Immature natural killer cell (primary cell): Measurements from ENCODE around the gene GOLGB1. TPM values are rescaled to one million over a fixed set of nuclear protein-coding genes. Genes with fewer than 3 reads are reported as not detected.
A peak's percentile ranks its signal among the peaks of the same experiment; 100 is the strongest.

Source experiments
- DNase-seq, 3 donors: peaks; one replicate each; pipeline ENCODE4 v3.0.0; 2022; ENCODE audit warnings: mixed read lengths in 1 of 3
- H3K27ac Mint-ChIP-seq, 6 donors: one replicate each; pipeline ENCODE4 v1.8.0; 2020; ENCODE audit warnings: mixed read lengths in 6 of 6, mild to moderate bottlenecking in 5 of 6, inconsistent platforms in 4 of 6, moderate library complexity in 3 of 6
- H3K27me3 Mint-ChIP-seq, 3 donors: one replicate each; pipeline ENCODE4 v1.8.0; 2020 to 2021; ENCODE audit warnings: low read depth in 3 of 3, mild to moderate bottlenecking in 3 of 3, mixed read lengths in 3 of 3, moderate library complexity in 3 of 3, inconsistent platforms in 1 of 3
- H3K36me3 Mint-ChIP-seq, 3 donors: one replicate each; pipeline ENCODE4 v1.8.0; 2020; ENCODE audit warnings: mixed read lengths in 3 of 3, inconsistent platforms in 2 of 3, mild to moderate bottlenecking in 2 of 3
- H3K4me1 Mint-ChIP-seq, 2 donors: one replicate each; pipeline ENCODE4 v1.8.0; 2020; ENCODE audit warnings: inconsistent platforms in 2 of 2, mild to moderate bottlenecking in 2 of 2, mixed read lengths in 2 of 2, moderate library complexity in 1 of 2
- H3K4me3 Mint-ChIP-seq, 5 donors: one replicate each; pipeline ENCODE4 v1.8.0; 2020; ENCODE audit warnings: mild to moderate bottlenecking in 5 of 5, mixed read lengths in 5 of 5, inconsistent platforms in 3 of 5, moderate library complexity in 3 of 5
- H3K9me3 Mint-ChIP-seq, 6 donors: one replicate each; pipeline ENCODE4 v1.8.0; 2020; ENCODE audit warnings: mild to moderate bottlenecking in 6 of 6, mixed read lengths in 6 of 6, inconsistent platforms in 4 of 6, moderate library complexity in 3 of 6
- polyA plus RNA-seq, 3 donors: library from polyadenylated mRNA; unstranded; fragments of 300-500 nt; fragmentation: Illumina TruSeq; gene quantifications; one replicate each; pipeline ENCODE4 v1.2.3, GENCODE V29; 2021

The GOLGB1 gene
- polyA plus RNA-seq, 3 donors from 2014 or later: 1.6 to 12.0 (median 2.5) TPM

GRCh38 chr3:121723485-121723884 is 26.1 kb downstream of the GOLGB1 start:
- Mint-ChIP-seq H3K36me3 (peaks cover 46 to 64% (median 53%) of the 10 kb centered on the region in 3 donors), H3K27ac (no peak overlapping the region), H3K9me3 (no peaks in the 10 kb centered on the region), H3K27me3 (no peaks in the 10 kb centered on the region), H3K4me3 (no peak overlapping the region), H3K4me1 (peaks cover 2 to 19% of the 10 kb centered on the region in 2 donors)
- no peak for DNase-seq

DNA sequence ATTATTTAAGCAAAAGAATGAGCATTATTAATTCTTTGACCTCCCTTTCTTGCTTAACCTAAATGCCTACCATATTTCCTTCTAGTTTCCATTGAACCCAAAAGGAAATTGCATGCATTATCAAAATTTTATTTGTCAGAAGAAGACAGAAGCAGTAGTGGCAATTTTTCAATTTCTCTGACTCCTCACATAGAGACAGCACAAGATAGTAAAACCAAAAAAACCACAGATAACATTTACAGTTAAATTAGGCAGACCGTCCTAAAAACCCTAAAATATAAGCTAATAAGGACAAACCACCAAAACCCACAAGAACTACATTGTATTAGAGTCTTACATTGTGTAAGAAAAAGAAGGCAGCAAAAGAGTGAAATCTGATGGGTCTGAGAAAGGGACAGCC is 27.1 kb downstream of the GOLGB1 start:
- no peaks in the 10 kb centered on the region for H3K27me3 Mint-ChIP-seq
- no peak for DNase-seq
- H3K4me1 Mint-ChIP-seq: peaks cover 3 to 19% of the 10 kb centered on the region in 2 donors
- no peaks in the 10 kb centered on the region for H3K9me3 Mint-ChIP-seq
- H3K27ac Mint-ChIP-seq: no peak overlapping the region
- H3K4me3 Mint-ChIP-seq: no peak overlapping the region
- H3K36me3 Mint-ChIP-seq: peaks cover 49 to 64% (median 52%) of the 10 kb centered on the region in 3 donors

GRCh38 chr3:121720163-121720562 is 29.4 kb downstream of the GOLGB1 start:
- peak overlapping the region in 2 of 6 donors; percentile 32 to 34 for H3K27ac Mint-ChIP-seq
- H3K4me3 Mint-ChIP-seq: no peak overlapping the region
- H3K9me3 Mint-ChIP-seq: no peaks in the 10 kb centered on the region
- peaks cover 47 to 68% (median 55%) of the 10 kb centered on the region in 3 donors for H3K36me3 Mint-ChIP-seq
- DNase-seq: no peak
- peaks cover 5 to 19% of the 10 kb centered on the region in 2 donors for H3K4me1 Mint-ChIP-seq
- no peaks in the 10 kb centered on the region for H3K27me3 Mint-ChIP-seq

DNA sequence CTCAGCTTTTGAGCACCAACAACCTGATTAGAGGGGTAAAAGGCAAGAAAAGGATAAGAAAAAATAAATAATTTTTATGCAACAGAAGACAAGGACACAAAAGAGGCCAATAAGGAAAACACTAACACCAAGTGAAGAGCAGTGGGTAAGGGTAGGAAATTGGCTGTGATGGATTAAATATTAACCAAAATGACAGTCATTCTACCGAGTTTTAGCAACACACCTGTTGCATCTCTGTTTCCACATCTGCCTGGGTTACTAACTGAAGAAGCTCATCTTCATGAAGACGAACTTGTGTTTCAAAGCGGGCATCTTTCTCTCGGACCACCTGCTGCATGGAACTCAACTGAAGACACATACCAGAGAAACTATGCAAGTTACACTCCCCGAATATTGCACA is 30.1 kb downstream of the GOLGB1 start:
- no peaks in the 10 kb centered on the region for H3K27me3 Mint-ChIP-seq
- no peak overlapping the region for H3K4me3 Mint-ChIP-seq
- H3K9me3 Mint-ChIP-seq: no peaks in the 10 kb centered on the region
- H3K4me1 Mint-ChIP-seq: peaks cover 5 to 18% of the 10 kb centered on the region in 2 donors
- DNase-seq: no peak
- H3K36me3 Mint-ChIP-seq: peaks cover 45 to 66% (median 52%) of the 10 kb centered on the region in 3 donors
- no peak overlapping the region for H3K27ac Mint-ChIP-seq

- Mint-ChIP-seq H3K4me1 (peaks cover 2 to 7% of the 10 kb centered on the region in 2 donors), H3K9me3 (no peaks in the 10 kb centered on the region), H3K27me3 (no peaks in the 10 kb centered on the region), H3K27ac (peak overlapping the region in 3 of 6 donors; percentile 0 to 42 (median 29)), H3K4me3 (no peak overlapping the region), H3K36me3 (peaks cover 41 to 63% (median 48%) of the 10 kb centered on the region in 3 donors)
- DNase-seq: no peak
Measured at GRCh38 chr3:121718205-121718846, 31.2 kb downstream of the GOLGB1 start.

DNA sequence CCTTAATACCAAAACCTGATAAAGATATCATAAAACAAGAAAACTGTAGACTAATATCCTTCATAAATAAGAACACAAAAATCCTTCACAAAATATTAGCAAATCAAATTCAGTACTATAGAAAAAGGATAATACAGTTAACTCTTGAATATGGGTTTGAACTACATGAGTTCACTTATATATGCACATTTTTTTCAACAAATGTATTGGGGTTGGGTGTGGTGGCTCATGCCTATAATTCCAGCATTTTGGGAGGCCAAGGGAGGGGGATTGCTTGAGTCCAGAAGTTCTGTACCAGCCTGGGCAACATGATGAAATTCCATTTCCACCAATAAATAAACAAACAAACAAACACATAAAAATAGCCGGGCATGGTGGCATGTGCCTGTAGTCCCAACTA is 39.2 kb downstream of the GOLGB1 start:
- no peak overlapping the region for H3K27ac Mint-ChIP-seq
- H3K4me1 Mint-ChIP-seq: peaks cover 0 to 3% of the 10 kb centered on the region in 2 donors
- H3K4me3 Mint-ChIP-seq: no peak overlapping the region
- no peaks in the 10 kb centered on the region for H3K27me3 Mint-ChIP-seq
- DNase-seq: no peak
- peaks cover 20 to 40% (median 30%) of the 10 kb centered on the region in 3 donors for H3K36me3 Mint-ChIP-seq
- no peaks in the 10 kb centered on the region for H3K9me3 Mint-ChIP-seq

GRCh38 chr3:121707531-121708273 is 41.8 kb downstream of the GOLGB1 start:
- Mint-ChIP-seq H3K4me3 (no peak overlapping the region), H3K36me3 (peaks cover 24 to 40% (median 31%) of the 10 kb centered on the region in 3 donors), H3K4me1 (peaks cover 0 to 3% of the 10 kb centered on the region in 2 donors), H3K27me3 (no peaks in the 10 kb centered on the region), H3K27ac (no peak overlapping the region), H3K9me3 (no peaks in the 10 kb centered on the region)
- DNase-seq: no peak

GRCh38 chr3:121705541-121705940 is 44.0 kb downstream of the GOLGB1 start:
- Mint-ChIP-seq H3K4me3 (no peak overlapping the region), H3K36me3 (peaks cover 29 to 40% (median 38%) of the 10 kb centered on the region in 3 donors), H3K27me3 (no peaks in the 10 kb centered on the region)

GRCh38 chr3:121703973-121704372 is 45.6 kb downstream of the GOLGB1 start:
- H3K36me3 Mint-ChIP-seq: peaks cover 35 to 50% (median 37%) of the 10 kb centered on the region in 3 donors
- no peak overlapping the region for H3K4me3 Mint-ChIP-seq
- DNase-seq: no peak
- peaks cover 0 to 1% of the 10 kb centered on the region in 2 donors for H3K4me1 Mint-ChIP-seq
- H3K27ac Mint-ChIP-seq: no peak overlapping the region
- H3K27me3 Mint-ChIP-seq: no peaks in the 10 kb centered on the region
- no peaks in the 10 kb centered on the region for H3K9me3 Mint-ChIP-seq

More at GRCh38 chr3:121705541-121705940, 44.0 kb downstream of the GOLGB1 start:
- H3K4me1 Mint-ChIP-seq: peaks cover 0 to 3% of the 10 kb centered on the region in 2 donors
- H3K9me3 Mint-ChIP-seq: no peaks in the 10 kb centered on the region
- H3K27ac Mint-ChIP-seq: no peak overlapping the region
- no peak for DNase-seq

DNA sequence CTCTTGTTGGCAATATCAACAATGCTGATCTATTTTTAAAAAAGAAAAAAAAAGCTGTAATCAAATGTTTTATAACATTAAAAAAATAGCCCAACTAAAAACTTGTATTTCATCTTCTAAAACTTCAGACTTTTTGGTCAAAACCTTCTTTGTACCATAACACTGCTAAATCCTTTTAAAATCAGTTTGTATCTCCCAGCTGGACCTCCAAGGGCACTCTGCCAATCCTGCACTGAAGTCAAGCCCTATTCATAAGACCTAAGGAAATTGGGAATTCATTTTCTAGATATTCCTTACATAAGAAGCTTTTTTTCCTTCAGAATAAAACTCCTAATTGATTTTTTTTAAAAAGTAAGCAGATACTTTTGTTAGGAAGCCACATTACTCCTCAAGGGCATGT is 50.6 kb downstream of the GOLGB1 start:
- DNase-seq: no peak
- peaks cover 0 to 1% (median 0%) of the 10 kb centered on the region in 3 donors for H3K27me3 Mint-ChIP-seq
- H3K27ac Mint-ChIP-seq: no peak overlapping the region
- no peak overlapping the region for H3K4me3 Mint-ChIP-seq
- peaks cover 21 to 45% (median 37%) of the 10 kb centered on the region in 3 donors for H3K36me3 Mint-ChIP-seq
- no peaks in the 10 kb centered on the region for H3K4me1 Mint-ChIP-seq
- H3K9me3 Mint-ChIP-seq: no peaks in the 10 kb centered on the region

DNA sequence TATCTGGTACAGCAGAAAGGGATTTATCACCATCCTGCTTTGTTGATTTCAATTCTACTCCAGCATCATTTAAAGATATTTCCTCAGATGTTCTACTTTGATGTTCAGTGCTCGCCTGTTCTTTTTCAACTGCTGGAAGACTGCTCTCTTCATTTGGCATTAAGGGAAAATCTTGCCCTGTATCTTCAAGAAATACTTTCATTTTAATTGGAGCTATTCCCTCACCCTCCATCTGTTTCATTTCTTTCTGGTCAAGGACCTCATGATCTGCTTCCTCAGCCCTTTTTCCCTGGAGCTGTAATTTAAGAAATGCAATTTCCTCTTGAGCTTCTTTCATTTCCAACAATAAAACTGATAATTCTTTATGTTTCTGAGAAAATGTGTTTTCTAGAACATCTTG is 51.1 kb downstream of the GOLGB1 start:
- no peak overlapping the region for H3K4me3 Mint-ChIP-seq
- H3K27me3 Mint-ChIP-seq: peaks cover 0 to 1% (median 0%) of the 10 kb centered on the region in 3 donors
- H3K36me3 Mint-ChIP-seq: peaks cover 18 to 43% (median 33%) of the 10 kb centered on the region in 3 donors
- no peaks in the 10 kb centered on the region for H3K9me3 Mint-ChIP-seq
- DNase-seq: no peak
- no peak overlapping the region for H3K27ac Mint-ChIP-seq
- H3K4me1 Mint-ChIP-seq: no peaks in the 10 kb centered on the region

GRCh38 chr3:121696186-121696585 is 53.4 kb downstream of the GOLGB1 start:
- DNase-seq: no peak
- Mint-ChIP-seq H3K4me3 (no peak overlapping the region), H3K27me3 (peaks cover 0 to 1% (median 0%) of the 10 kb centered on the region in 3 donors), H3K36me3 (peaks cover 33 to 52% (median 36%) of the 10 kb centered on the region in 3 donors), H3K4me1 (no peaks in the 10 kb centered on the region), H3K27ac (no peak overlapping the region), H3K9me3 (no peaks in the 10 kb centered on the region)

- Mint-ChIP-seq H3K27me3 (no peaks in the 10 kb centered on the region), H3K9me3 (no peaks in the 10 kb centered on the region), H3K27ac (no peak overlapping the region), H3K4me1 (no peaks in the 10 kb centered on the region), H3K36me3 (peaks cover 32 to 37% (median 33%) of the 10 kb centered on the region in 3 donors), H3K4me3 (no peak overlapping the region)
- DNase-seq: no peak
Measured at GRCh38 chr3:121692010-121692699, 57.4 kb downstream of the GOLGB1 start.
